ENCODE data around the gene AGPAT1. TPM values are rescaled to one million over a fixed set of nuclear protein-coding genes. Genes with fewer than 3 reads are reported as not detected.

Gene AGPAT1
- polyA plus RNA-seq, 1 experiment = 158 TPM

DNA sequence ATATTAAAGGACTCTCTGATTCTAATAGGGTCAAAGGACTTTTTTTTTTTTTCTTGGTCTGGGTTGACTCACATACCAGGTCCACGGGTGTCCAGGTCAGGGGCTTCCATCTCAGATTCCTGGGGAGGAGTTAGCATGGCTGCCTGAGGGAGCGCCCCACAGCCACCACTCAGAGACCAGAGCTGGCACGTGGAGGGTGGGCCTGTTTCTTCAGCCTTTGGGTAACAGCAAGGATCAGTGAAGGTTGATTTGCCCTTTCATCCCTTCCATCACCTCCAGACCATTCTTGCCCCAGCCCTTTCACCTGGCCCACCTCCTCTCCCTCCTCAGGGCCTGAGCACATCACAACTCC lies 22.4 kb upstream of the AGPAT1 start:
- ChIA-PET POLR2A (no interaction called here), CTCF (no interaction called here)
- Histone ChIP-seq H3K36me3 (ENCODE audit: control insufficient read depth, insufficient read depth, low read length) (no peaks in the 10 kb centered on the region), H3K4me3 (ENCODE audit: low read depth, low read length) (no peak overlapping the region), H3K27me3 (ENCODE audit: control insufficient read depth, insufficient read depth, low read length) (peaks cover 1% of the 10 kb centered on the region)
- no peak for DNase-seq (ENCODE audit: low read depth)
- TF ChIP-seq, protein P1, sequence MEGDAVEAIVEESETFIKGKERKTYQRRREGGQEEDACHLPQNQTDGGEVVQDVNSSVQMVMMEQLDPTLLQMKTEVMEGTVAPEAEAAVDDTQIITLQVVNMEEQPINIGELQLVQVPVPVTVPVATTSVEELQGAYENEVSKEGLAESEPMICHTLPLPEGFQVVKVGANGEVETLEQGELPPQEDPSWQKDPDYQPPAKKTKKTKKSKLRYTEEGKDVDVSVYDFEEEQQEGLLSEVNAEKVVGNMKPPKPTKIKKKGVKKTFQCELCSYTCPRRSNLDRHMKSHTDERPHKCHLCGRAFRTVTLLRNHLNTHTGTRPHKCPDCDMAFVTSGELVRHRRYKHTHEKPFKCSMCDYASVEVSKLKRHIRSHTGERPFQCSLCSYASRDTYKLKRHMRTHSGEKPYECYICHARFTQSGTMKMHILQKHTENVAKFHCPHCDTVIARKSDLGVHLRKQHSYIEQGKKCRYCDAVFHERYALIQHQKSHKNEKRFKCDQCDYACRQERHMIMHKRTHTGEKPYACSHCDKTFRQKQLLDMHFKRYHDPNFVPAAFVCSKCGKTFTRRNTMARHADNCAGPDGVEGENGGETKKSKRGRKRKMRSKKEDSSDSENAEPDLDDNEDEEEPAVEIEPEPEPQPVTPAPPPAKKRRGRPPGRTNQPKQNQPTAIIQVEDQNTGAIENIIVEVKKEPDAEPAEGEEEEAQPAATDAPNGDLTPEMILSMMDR (IDR thresholded peaks at IDR 0.05; ENCODE audit: insufficient read depth, low read depth, low read length) = no peak

DNA sequence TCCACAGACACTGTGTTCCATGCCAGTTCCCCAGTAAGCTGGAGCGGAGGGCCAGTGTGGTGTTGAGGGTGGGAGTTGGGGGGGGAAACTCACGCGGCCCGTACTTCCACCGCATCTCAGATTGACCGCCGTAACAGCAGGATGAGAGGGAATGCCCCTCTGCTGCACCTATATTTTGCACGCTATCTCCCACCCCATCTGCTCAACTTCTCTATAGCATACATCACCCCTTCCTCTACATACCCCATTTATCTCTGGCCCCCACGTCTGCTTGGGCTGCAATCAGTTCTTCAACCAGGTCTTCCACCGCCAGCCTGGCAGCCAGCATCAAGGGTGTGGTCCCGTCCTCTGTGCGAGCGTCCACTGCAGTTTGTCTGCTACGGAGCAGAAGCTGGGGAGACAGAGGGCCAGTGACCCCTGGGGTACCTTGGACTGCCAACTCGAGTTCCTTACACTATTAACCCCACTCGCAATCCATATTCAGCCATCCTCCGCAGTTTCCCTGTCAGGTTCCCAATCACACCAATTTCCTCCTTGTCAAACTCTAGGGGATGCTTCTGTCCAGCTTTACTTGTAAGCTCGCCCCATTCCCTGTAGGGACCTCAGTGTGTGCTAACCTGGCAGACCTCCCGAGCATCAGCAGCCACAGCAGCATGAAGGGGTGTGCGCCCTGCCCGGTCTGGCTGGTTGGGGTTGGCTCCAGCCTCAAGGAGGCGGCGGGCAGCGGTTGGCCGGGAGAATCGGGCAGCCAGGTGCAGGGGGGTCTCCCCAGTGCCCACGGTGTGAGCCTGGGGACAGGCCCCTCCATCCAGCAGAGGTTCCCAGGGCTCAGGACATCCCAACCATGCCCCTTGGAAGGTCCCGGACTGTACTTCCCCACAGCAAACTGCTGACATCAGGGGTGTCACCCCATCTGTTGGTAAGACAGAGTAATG lies 21.1 kb upstream of the AGPAT1 start:
- TF ChIP-seq, protein P1 (IDR thresholded peaks at IDR 0.05; ENCODE audit: insufficient read depth, low read depth, low read length) = no peak
- POLR2A ChIA-PET = no interaction called here
- CTCF ChIA-PET = interaction anchor here (0.6 to 1.5 kb wide), 5 partner anchors 10 to 406 kb away, joined by 3 to 5 read pairs (median 4); no protein-coding TSS in a partner anchor
- Histone ChIP-seq H3K27me3 (ENCODE audit: control insufficient read depth, insufficient read depth, low read length) (peaks cover 1% of the 10 kb centered on the region), H3K4me3 (ENCODE audit: low read depth, low read length) (peak overlapping the region; percentile 81), H3K36me3 (ENCODE audit: control insufficient read depth, insufficient read depth, low read length) (no peaks in the 10 kb centered on the region)
- no peak for DNase-seq (ENCODE audit: low read depth)

DNA sequence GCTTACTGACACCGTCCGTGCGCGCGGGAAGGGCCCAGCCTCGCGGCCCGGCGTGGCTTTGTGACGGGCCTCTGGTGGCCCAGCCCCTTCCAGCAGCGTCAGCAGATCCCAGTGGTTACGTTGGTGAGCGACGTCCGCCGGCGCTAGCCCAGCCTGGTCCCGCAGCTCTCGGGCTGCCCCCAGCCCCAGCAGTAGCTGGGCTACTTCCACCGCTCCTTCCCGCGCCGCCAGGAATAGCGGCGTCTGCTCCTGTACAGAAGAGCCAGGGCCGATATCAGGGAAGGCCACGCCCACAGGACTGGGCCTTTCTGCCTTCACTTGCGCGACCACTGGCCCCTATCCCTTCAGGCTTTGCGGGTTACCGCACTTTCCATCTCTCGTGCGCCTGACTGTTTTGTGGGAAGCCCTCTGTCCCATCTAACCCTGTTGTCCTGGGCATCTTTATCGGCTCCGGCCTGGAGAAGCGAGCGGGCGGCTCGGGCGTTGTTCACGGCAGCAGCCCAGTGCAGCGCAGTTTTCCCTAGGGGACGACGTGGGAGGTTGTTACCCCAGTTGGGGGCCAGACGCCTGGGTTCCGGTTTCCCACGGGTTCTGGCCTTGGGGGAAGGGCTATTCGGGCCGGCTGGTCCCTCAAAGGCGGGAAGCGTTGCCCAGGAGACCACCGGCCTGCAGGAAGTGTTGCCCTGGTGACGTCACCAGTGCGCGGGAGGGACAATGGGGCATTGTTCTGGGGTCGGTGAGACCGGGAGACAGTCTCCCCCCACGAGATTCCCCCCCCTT lies 20.2 kb upstream of the AGPAT1 start:
- TF ChIP-seq, protein P1 (IDR thresholded peaks at IDR 0.05; ENCODE audit: insufficient read depth, low read depth, low read length) = no peak
- H3K27me3 ChIP-seq (ENCODE audit: control insufficient read depth, insufficient read depth, low read length) = peaks cover 1% of the 10 kb centered on the region; the same call in 1 of the 2 replicates
- peak overlapping the region; percentile 81 for H3K4me3 ChIP-seq (ENCODE audit: low read depth, low read length)
- DNase-seq (ENCODE audit: low read depth) = no peak
- ChIA-PET CTCF (interaction anchor here (0.6 to 2.2 kb wide), 14 partner anchors 11 to 405 kb away, joined by 3 to 10 read pairs (median 5); partner anchors contain the start of genes AGPAT1 and EGFL8), POLR2A (interaction anchor here (0.6 to 1.5 kb wide), 4 partner anchors 19 to 776 kb away, joined by 3 to 5 read pairs (median 3); no protein-coding TSS in a partner anchor)
- no peaks in the 10 kb centered on the region for H3K36me3 ChIP-seq (ENCODE audit: control insufficient read depth, insufficient read depth, low read length)

DNA sequence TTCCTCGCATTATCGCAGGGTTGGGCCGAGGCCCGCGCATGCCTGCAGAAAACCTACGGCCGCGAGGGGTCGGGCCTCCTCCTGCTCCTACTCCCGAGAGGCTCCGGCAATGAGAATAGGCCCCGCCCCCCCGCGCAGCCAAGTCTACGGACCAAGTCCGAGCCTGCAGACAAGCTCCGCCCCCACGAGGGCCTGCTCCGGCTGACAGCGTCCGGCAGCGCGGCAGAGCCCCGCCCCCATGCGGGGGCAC lies 19.7 kb upstream of the AGPAT1 start:
- H3K27me3 ChIP-seq (ENCODE audit: control insufficient read depth, insufficient read depth, low read length) = no peaks in the 10 kb centered on the region
- TF ChIP-seq, protein P1 (IDR thresholded peaks at IDR 0.05; ENCODE audit: insufficient read depth, low read depth, low read length) = peak; percentile 62
- POLR2A ChIA-PET = interaction anchor here (0.8 to 1.5 kb wide), 3 partner anchors 18 to 776 kb away, joined by 3 to 5 read pairs (median 3); no protein-coding TSS in a partner anchor
- CTCF ChIA-PET = interaction anchor here (0.9 to 2.2 kb wide), 11 partner anchors 16 to 149 kb away, joined by 3 to 10 read pairs (median 5); partner anchors contain the start of genes AGPAT1 and EGFL8
- DNase-seq (ENCODE audit: low read depth) = peak; percentile 99
- no peaks in the 10 kb centered on the region for H3K36me3 ChIP-seq (ENCODE audit: control insufficient read depth, insufficient read depth, low read length)
- peak overlapping the region; percentile 81 for H3K4me3 ChIP-seq (ENCODE audit: low read depth, low read length)

All from BJ (cell line).